OCI-M2 (cell line): ENCODE data around the gene R3HDM4.
A peak's percentile ranks its signal among the peaks of the same experiment; 100 is the strongest.

Source experiments
- DNase-seq: peaks from one replicate; lab custom pipeline; 2025; ENCODE audit not compliant: unreplicated experiment; lab: John Stamatoyannopoulos, UW

R3HDM4 gene

DNA sequence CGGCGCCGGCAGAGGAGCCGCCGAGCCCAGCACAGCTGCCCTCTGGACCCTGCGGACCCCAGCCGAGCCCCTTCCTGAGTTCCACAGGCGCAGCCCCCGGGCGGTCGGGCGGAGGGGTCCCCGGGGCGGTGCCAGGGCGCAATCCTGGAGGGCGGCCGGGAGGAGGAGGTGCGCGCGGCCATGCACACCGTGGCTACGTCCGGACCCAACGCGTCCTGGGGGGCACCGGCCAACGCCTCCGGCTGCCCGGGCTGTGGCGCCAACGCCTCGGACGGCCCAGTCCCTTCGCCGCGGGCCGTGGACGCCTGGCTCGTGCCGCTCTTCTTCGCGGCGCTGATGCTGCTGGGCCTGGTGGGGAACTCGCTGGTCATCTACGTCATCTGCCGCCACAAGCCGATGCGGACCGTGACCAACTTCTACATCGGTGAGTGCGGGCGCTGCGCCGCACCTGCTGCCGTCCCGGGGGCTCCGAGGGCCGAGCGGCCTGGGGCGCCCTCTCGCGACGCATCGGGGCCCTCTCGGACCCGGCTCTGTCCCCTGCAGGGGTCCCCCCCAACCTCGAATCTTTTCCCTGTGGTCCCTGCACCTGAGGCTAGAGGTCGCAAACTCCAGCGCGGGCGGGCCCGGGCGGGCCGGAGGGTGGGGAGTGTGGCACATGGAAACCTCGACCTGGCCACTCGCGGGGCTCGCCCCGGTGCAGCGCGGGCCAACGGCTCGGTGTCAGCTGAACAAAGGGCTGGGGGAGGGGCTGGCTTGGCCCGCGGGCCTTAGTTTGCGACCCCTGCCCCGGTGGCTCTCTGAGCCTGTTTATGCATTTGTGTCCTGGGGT is 4.5 kb upstream of the R3HDM4 start, which contains the start of gene KISS1R:
Gene KISS1R, plus strand, starts transcription at position 11 of the 829 bp plus-strand sequence. Its CDS starts 170 bp downstream, at position 181.
- no peak for DNase-seq

DNA sequence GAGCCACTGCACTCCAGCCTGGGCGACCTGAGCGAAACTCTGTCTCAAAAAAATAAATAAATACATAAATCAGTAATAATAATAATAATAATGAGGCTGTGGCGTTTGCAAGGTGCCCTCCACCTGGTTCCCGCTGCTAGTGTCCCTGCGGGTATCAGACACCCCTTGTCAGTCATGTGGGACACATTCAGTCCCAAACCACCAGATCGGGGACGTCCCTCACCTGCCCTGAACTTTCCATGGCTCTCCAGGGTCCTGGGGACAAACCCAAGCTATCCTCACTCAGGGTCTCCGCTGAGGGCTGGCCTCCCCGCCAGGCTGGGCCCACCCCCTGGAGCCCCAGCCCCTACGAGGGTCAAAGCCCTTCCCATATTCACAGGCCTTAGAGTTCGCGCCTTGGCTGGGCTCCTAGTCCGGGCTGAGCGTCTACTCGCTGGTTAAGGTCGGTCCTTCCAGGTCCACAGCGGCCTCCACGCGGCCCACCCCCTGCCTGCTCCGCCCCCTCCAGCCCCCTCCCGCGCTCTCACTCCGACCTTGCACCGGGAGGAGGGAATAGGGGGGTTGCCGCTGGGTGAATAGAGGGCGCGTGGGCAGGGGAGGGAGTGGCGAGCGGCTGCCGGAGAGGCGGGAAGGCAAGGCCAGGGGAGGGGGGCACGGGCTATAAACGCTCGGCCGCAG is 3.8 kb upstream of the R3HDM4 start:
- DNase-seq: no peak

- DNase-seq: no peak
Measured at GRCh38 chr19:912181-913079, 589 bp downstream of the R3HDM4 start.

DNA sequence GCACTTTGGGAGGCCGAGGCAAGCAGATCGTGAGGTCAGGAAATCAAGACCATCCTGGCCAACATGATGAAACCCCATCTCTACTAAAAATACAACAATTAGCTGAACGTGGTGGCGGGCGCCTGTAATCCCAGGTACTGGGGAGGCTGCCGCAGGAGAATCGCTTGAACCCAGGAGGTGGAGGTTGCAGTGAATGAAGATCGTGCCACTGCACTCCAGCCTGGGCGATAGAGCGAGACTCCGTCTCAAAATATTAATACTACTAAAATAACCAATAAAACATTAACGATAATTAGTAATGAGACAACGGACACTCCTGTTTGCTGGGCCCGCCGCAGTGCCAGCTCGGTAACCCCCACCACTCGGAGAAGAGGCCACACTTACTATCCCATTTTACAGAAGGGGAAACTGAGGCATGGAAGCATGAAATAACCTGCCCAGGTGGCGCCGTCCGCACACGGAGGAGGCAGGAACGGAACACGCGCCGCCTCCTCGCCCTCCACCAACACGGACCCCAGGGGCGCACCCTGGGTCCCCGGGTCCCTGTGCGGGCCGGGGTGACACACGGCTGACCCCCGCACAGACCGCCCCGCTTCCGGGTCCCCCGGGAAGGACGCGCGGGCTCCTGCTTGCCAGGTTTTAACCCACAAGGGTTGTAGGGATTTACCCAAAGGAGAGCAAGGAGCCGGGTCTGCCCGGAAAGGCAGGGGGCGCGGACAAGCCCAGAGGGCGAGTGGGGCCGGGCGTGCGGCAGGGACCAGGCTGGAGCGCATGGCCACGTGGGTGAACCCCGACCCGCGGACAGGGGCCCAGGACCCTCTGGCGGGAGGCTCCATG is 1.6 kb downstream of the R3HDM4 start:
- DNase-seq: no peak

- DNase-seq: peak; percentile 31
Measured at GRCh38 chr19:907183-907853, 5.7 kb downstream of the R3HDM4 start.

DNA sequence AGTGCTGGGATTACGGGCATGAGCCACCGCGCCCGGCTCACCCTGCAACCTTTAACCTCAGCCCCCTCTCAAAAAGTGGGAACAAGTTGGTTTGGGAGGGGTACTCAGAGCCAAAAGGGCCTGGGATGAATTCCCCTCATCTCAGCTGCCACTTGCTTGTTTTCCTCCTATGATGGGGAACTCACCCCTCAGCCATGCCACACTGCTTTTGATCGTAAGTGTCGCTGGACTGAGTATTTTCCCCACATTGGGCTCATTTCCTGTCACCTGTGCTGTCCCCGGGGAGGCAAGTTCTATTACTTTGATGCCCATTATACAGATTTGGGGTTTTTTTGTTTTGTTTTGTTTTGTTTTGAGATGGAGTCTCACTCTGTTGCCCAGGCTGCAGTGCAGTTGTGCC is 6.5 kb downstream of the R3HDM4 start:
- DNase-seq: no peak

DNA sequence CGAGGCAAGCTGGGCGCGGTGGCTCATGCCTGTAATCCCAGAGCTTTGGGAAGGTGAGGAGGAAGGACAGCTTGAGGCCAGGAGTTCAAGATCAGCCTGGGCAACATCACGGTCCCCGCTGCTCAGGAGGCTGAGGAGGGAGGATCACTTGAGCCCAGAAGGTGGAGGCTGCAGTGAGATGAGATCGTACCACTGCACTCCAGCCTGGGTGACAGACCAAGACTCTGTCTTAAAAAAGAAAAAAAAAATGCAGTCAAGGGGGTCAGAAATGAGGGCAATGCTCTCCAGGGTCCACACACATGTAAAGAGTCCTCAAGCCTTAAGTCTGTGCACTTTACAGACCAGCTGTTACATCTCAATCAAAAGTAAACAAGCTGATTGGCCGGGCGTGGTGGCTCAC is 8.5 kb downstream of the R3HDM4 start:
- DNase-seq: no peak

DNA sequence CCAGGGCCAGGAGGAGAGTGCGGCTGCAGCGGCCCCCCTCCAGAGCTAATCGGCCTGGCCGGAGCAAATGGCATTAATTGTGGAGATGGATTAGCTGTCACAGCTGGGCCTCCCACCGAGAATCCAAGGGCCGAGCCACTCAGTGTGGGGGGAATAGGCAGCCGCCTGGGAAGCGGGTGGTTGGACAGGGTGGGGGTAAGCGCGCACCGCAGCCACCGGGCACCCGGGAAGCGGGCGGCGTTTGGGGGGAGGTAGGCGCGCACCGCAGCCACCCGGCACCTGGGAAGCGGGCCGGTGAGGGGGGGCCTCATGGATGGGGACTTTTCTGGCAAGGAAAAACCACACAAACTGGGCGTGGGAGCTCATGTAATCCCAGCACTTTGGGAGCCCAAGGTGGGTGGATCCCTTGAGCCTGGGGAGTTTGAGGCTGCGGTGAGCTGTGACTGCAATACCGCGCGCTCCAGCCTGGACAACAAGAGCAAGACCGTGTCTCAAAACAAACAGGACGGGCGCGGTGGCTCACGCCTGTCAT is 9.7 kb downstream of the R3HDM4 start:
- no peak for DNase-seq

- DNase-seq: no peak
Measured at GRCh38 chr19:902446-903226, 10.4 kb downstream of the R3HDM4 start.

DNA sequence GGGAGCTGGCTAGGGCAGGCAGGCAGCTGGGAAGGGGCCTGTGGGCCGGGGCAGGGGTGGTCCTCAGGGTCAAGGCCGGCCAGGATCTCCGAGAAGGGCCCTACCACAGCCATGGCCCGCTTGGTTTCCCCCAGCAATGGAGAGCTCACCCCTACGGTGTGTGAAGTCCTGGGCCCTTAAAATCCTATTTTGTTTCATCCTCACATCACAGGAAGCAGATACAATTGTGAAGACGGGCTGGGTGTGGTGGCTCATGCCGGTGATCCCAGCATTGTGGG is 11.0 kb downstream of the R3HDM4 start:
- no peak for DNase-seq

- no peak for DNase-seq
Measured at GRCh38 chr19:901216-902092, 11.6 kb downstream of the R3HDM4 start.

GRCh38 chr19:900302-901111 is 12.5 kb downstream of the R3HDM4 start:
- DNase-seq: no peak

- no peak for DNase-seq
Measured at GRCh38 chr19:900043-900301, 13.0 kb downstream of the R3HDM4 start.

DNA sequence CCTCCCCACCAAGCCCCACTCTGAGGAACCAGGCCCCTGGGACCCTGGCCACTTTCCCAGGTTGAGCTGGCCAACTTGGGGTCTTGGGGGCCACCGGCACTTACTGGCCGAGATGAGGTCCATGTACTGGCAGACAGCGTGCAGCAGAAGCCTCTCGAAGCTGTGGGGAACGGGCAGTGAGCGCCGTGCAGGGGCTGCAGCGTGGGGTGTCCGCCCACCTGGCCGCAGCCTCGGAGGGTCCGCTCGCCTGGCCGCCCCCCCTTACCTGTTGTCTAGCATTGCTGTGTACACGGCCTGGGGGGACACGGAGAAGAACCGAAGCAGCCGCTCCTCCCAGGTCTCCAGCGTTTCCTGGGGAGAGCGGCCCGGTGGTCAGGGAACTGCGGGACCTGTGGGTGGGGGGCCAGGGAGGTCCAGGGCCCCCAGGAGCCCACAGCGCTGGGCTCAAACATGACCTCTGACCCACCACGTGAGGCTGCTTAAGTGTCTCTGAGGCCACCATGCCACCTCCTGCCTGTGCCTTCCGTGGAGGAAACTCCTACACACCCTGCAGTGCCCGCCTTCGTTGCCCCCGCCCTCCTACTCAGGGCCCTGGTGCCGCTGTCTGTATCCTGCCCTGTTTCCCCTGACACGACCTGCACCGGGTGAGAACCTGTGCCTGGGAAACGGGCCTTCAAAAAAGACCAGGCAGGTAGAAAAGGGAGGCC is 13.5 kb downstream of the R3HDM4 start:
- no peak for DNase-seq

- no peak for DNase-seq
Measured at GRCh38 chr19:898663-899062, 14.4 kb downstream of the R3HDM4 start.

DNA sequence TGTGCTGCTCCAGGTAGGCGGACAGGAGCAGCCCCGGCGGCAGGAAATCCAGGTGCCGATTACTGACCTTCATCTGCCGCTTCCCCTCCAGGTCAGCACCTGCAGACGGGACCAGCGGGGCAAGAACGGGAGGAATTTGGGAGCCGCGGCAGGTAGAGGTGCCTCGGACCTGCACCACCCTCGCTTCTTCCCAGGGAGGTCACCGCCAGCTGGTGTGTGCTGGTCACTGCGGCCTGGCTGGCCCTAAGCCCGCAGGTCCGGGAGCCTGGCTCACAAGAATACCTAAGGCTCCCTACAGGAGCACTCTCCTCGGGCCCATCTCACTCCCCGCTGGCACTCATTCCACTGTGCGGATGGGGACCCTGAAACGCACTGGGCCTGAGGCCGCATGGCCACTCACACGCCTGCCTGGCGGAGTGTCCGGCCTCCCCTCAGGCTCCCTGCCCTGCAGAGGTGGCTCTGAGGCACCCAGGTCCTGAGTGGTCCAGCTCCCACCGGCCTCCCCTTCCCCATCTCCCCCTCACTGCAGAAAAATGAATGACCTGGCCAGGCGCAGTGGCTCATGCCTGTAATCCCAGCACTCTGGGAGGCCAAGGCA is 15.5 kb downstream of the R3HDM4 start:
- DNase-seq: no peak

- no peak for DNase-seq
Measured at GRCh38 chr19:896999-897398, 16.0 kb downstream of the R3HDM4 start.
